Nucleus accumbens (tissue), 56 donors: Measurements from ENCODE around the gene RGS6.
A peak's percentile ranks its signal among the peaks of the same experiment; 100 is the strongest.
"Not testable (repeated sequence)": the region's sequence is repeated elsewhere in the genome, so short reads cannot be mapped to it uniquely, and the experiment has no call there.

ENCODE experiments used
- DNase-seq, 56 donors: peaks; one replicate each; lab custom pipeline; 2025; lab: John Stamatoyannopoulos, UW

The RGS6 gene

DNA sequence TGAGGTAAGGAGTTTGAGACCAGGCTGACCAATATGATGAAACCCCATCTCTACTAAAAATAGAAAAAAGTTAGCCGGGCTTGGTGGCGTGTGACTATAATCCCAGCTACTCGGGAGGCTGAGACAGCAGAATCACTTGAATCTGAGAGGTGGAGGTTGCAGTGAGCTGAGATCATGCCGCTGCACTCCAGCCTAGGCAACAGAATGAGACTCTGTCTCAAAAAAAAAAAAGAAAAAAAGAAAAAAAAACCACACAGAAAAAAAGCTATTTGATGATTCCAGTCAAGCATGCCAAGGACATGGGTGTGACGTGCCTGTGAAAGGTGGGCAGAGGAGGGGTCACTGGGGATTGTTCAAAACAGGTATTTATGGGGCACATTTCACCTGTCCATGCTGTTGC lies 545.3 kb downstream of the RGS6 start:
- not testable (repeated sequence) for DNase-seq

GRCh38 chr14:72478471-72478893 lies 546.3 kb downstream of the RGS6 start:
- DNase-seq = no peak

DNA sequence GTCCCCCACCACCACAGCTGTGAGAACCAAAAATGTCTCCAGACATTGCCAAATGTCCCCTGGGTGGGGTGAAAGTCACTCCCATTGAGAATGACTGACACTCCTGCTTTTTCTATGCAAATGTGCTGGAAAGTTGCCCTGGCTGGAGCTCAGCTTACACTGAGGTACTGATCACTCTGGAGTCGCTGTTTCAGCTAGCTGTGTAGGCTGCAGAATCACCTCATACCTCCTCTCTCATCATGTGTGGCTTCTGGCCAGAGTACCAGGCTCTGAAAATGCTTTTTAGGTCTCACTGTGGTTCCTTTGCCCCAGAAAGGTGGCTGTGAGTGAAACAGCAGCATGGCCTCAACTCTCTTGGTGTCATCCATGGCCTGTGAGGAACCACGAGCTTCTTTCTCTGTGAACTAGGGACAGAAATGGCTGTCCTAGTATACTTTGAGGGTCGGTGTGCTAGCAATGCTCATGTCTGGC lies 547.3 kb downstream of the RGS6 start:
- peak in 2 of 56 donors; percentile 1 to 9 for DNase-seq

GRCh38 chr14:72480464-72481243 lies 548.4 kb downstream of the RGS6 start:
- DNase-seq = no peak

- no peak for DNase-seq
These were observed 551.1 kb downstream of the RGS6 start for GRCh38 chr14:72483311-72483710.

DNA sequence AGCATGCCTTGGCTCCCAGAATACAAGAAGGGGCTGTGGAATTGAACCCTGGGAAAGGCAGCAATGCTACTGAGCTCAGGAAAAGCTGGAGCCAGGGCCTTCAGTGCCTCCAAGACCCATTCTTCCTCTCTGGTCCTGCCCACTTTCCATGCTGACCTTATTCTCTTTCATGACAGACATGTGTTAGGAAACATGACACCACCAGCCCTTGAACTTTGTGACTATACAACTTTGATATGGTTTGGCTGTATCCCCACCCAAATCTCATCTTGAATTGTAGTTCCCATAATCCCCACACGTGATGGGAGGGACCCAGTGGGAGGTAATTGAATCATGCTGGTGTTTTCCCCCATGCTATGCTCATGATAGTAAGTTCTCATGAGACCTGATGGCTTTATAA lies 553.5 kb downstream of the RGS6 start:
- DNase-seq = no peak

- no peak for DNase-seq
These were observed 556.3 kb downstream of the RGS6 start for GRCh38 chr14:72488514-72488913.

DNA sequence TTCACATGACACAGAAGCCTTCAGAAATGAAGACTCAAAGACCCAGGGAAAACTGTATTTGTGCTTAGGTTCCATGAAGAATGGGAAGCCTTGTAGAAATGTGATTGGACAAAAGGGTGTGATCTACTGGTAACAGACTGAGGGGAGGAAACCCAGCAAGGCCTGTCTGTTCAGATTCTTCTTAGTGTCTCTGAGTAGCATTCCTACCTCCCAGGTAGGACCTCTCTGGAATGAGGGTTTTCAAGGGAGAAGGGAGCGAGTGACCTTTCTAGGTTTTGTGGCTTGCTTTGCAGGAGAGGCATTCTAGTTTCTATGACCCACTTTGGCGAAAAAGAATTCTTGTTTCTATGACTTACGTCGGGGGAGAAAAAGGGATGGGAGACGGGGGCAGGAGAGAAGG lies 560.0 kb downstream of the RGS6 start:
- no peak for DNase-seq

DNA sequence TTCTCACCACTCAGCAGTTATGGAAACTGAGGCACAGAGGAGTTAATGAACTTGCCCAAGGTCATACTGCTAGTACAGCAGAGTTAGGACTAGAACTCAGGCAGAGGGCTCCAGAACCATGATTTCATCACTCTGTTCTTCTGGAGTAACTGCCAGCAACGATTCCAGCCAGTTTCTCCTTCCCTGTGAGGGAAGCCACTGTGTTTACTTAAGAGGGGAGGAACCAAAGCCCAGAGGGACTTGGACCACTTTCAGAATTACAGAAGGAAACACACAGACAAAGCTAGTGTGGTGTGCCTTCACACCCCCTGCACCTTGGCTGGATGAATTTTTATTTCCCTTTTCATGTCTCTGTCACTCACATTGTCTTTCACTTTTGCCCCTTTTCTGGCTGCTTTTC lies 563.4 kb downstream of the RGS6 start:
- DNase-seq = no peak

- DNase-seq = no peak
These were observed 566.4 kb downstream of the RGS6 start for GRCh38 chr14:72498646-72499045.

GRCh38 chr14:72499746-72500145 lies 567.5 kb downstream of the RGS6 start:
- DNase-seq = no peak

- no peak for DNase-seq
These were observed 568.1 kb downstream of the RGS6 start for GRCh38 chr14:72500234-72500838.

- DNase-seq = no peak
These were observed 569.2 kb downstream of the RGS6 start for GRCh38 chr14:72501439-72501838.

DNA sequence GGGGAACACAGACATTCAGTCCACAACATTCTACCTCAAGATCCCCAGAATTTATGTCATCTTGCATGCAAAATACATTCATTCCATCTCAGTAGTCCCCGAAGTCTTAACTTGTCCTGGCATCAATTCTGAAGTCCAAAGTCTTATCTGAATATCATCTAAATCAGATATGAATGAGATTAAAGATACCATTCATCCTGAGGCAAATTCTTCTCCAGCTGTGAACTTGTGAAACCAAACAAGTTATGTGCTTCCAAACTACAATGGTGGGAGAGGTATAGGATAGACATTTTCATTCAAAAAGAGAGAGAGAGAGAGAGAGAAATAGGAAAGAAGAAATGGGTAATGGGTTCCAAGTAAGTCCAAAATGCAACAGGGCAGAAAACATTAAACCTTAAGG lies 571.0 kb downstream of the RGS6 start:
- DNase-seq = no peak

DNA sequence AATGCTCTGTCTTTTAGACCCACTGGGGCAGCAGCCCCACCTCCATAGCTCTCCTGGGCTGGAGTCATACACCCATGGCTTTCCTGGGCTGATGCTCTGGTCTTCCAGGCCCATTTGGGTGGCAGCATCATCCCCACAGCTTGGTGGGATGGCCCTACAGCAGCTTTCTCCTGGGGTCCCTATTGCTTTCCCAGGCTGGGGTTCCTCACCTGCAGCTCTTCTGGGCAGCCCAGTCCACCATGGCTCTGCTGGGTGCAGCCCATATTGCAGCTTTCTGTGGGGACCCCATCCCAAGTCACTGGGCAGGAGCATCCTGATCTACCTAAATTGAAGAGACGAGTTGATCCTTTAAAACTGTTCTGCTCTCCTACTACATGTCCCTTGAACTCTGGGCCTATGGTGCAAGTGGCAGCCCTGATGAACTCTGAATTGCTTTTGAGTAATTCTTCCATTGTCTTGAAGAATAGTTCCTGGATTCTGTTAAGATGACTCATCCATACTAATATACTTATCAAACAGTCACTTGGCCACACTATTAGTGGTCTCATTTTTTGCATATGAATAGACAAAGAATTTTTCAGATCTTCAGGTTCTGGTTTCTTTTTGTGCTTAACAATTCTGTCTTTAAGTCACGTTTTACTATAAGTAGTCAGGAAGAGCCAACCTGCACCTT lies 571.6 kb downstream of the RGS6 start:
- no peak for DNase-seq

GRCh38 chr14:72510566-72510965 lies 578.3 kb downstream of the RGS6 start:
- no peak for DNase-seq

DNA sequence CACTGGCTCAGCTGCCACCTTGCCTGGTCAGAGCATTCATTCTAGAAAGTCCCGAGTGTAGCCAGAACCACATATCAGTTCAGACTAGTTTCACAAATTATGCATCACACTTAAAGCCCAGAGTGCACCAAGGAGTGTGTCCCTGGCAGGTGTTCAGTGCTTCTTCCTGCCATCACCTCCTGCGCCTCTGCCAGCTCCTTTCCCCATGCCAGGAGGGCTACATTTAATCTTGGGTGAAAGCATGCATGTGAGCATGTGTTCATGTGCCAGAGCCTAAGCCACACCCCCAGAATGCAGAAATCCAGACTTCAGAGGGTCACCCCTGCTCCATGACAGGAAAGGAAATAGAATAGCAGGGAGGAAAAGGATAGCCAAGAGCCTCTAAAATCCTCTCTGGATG lies 580.1 kb downstream of the RGS6 start:
- DNase-seq = no peak

DNA sequence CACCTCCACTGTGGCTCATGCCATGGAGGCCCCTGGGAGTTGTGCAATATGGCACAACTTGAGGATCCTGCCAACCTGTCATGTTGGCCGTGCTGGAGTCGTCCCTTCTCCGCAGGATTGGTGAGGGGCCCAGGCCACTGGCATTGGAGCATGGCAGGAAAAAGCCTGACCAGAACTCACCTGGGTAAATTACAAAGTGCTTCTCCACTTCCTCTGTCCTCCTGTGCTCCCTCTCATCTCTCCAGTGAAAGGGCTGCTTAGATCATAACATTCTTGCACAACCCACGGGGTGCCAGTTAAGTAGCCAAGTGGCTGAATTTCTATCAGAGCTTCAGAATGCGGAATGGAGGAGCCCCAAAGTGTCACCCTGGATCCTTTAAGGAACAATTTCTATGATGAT lies 580.7 kb downstream of the RGS6 start:
- DNase-seq = no peak

DNA sequence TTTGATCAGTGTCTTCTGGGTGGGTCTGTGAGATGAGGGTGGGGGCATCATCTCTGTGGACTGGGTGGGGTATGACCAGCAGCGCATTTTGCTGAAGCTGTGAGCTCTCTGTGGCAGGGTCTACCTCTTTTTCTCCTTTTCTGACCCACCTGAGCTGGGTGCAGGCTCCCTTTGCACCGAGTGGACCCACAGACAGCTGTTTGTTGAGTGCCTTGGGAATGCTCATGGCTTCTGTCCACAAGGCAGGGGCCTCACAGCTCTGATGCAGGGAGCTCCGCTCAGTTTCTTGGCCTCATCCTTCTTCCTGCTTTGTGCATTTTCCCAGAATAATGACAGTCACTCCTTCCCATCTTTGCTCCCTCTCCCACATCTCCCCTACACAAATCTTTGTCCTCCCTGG lies 581.1 kb downstream of the RGS6 start:
- DNase-seq = no peak

GRCh38 chr14:72513965-72514659 lies 581.9 kb downstream of the RGS6 start:
- DNase-seq = peak in 1 of 56 donors; percentile 7

DNA sequence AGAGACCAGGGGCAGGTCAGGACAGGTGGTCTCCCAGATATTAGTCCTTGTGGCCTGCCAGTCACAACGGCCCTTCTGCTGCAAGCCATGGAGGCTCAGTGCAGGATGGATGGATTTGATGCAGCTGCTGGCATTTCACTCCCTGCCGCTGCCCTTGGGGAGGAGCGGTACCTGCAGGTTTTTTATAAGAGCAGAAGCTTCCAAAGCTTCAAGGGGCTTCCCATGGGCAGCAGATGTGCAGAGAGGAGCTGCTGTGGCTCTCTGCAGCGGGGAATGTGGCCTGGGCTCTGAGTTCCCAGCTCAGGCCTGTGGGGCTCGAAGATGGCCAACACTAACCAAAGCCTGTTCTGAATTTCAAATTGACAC lies 582.4 kb downstream of the RGS6 start:
- no peak for DNase-seq
